ENCODE measurements around the gene MPZL3.
"Not testable (repeated sequence)": the region's sequence is repeated elsewhere in the genome, so short reads cannot be mapped to it uniquely, and the experiment has no call there.

Gene MPZL3

GRCh38 chr11:118186346-118187107 lies 65.6 kb downstream of the MPZL3 start:
- no peak for DNase-seq (ENCODE audit: low read depth in 3 of 3, low spot score in 1 of 3)

- no peak for DNase-seq (ENCODE audit: low read depth in 3 of 3, low spot score in 1 of 3)
Measured at GRCh38 chr11:118184784-118185579, 67.2 kb downstream of the MPZL3 start.

GRCh38 chr11:118183691-118184090 lies 68.5 kb downstream of the MPZL3 start:
- not testable (repeated sequence) for DNase-seq (ENCODE audit: low read depth in 3 of 3, low spot score in 1 of 3)

GRCh38 chr11:118180300-118180703 lies 71.9 kb downstream of the MPZL3 start:
- no peak for DNase-seq (ENCODE audit: low read depth in 3 of 3, low spot score in 1 of 3)

GRCh38 chr11:118176778-118177134 lies 75.4 kb downstream of the MPZL3 start:
- DNase-seq (ENCODE audit: low read depth in 3 of 3, low spot score in 1 of 3) = no peak
